HAP-1 (cell line): Measurements from ENCODE around the gene SLC26A8.
"Not testable (repeated sequence)": the region's sequence is repeated elsewhere in the genome, so short reads cannot be mapped to it uniquely, and the experiment has no call there.

Experiments
- DNase-seq, 2 experiments: peaks; one replicate each; pipeline ENCODE4 v3.0.0-alpha.2; 2016 to 2020; ENCODE audit warnings: low spot score in 2 of 2
- H3K27me3 ChIP-seq: fragments of 250-450 bp; sonication (Bioruptor Pico); 2 replicates; pipeline ENCODE4 v1.5.1; 2020; ENCODE audit warnings: low read depth, mild to moderate bottlenecking, moderate library complexity
- H3K36me3 ChIP-seq: fragments of 250-450 bp; sonication (Bioruptor Pico); replicated peaks from 2 replicates; pipeline ENCODE4 v1.5.1; 2020; ENCODE audit warnings: mild to moderate bottlenecking
- H3K4me1 ChIP-seq: fragments of 250-450 bp; sonication (Bioruptor Pico); 2 replicates; pipeline ENCODE4 v1.5.1; 2020; ENCODE audit warnings: mild to moderate bottlenecking
- H3K4me3 ChIP-seq: fragments of 250-450 bp; sonication (Bioruptor Pico); 2 replicates; pipeline ENCODE4 v1.5.1; 2020; ENCODE audit warnings: mild to moderate bottlenecking, moderate library complexity
- H3K9me3 ChIP-seq: fragments of 250-450 bp; sonication (Bioruptor Pico); 2 replicates; pipeline ENCODE4 v1.5.1; 2020; ENCODE audit warnings: mild to moderate bottlenecking, moderate library complexity
- in situ Hi-C: fragments of 300-500 bp; cut with MboI; formaldehyde crosslinking; loops from 3 replicates; pipeline ENCODE4 v1.14.3; 2020; ENCODE audit warnings: low sequenced_read_pairs, inconsistent platforms, mixed read lengths

The SLC26A8 gene

GRCh38 chr6:35939259-35939658, 85.2 kb downstream of the SLC26A8 start:
- H3K27me3 ChIP-seq, H3K4me3 ChIP-seq, DNase-seq, H3K36me3 ChIP-seq, in situ Hi-C loops, H3K4me1 ChIP-seq: not testable (repeated sequence)
- H3K9me3 ChIP-seq = peaks cover 18% of the 10 kb centered on the region; the same call in 1 of the 2 replicates

GRCh38 chr6:35936681-35937359, 87.6 kb downstream of the SLC26A8 start:
- no peak overlapping the region for H3K4me3 ChIP-seq
- DNase-seq = no peak
- H3K27me3 ChIP-seq = peaks cover 8% of the 10 kb centered on the region; the same call in 1 of the 2 replicates
- in situ Hi-C loops = no loop called here
- no peaks in the 10 kb centered on the region for H3K4me1 ChIP-seq
- no peaks in the 10 kb centered on the region for H3K36me3 ChIP-seq
- H3K9me3 ChIP-seq = peaks cover 16% of the 10 kb centered on the region; the same call in 1 of the 2 replicates

- H3K4me1 ChIP-seq = no peaks in the 10 kb centered on the region
- in situ Hi-C loops = no loop called here
- H3K27me3 ChIP-seq = peaks cover 8% of the 10 kb centered on the region; the same call in 1 of the 2 replicates
- H3K36me3 ChIP-seq = no peaks in the 10 kb centered on the region
- DNase-seq = no peak
- peaks cover 8% of the 10 kb centered on the region; the same call in 1 of the 2 replicates for H3K9me3 ChIP-seq
- no peak overlapping the region for H3K4me3 ChIP-seq
These were observed 89.0 kb downstream of the SLC26A8 start for GRCh38 chr6:35935469-35935868.

GRCh38 chr6:35933844-35934243, 90.6 kb downstream of the SLC26A8 start:
- Histone ChIP-seq H3K9me3 (peaks cover 3% of the 10 kb centered on the region; the same call in 1 of the 2 replicates), H3K36me3 (no peaks in the 10 kb centered on the region), H3K4me1 (no peaks in the 10 kb centered on the region), H3K4me3 (no peak overlapping the region), H3K27me3 (peaks cover 8% of the 10 kb centered on the region; the same call in 1 of the 2 replicates)
- in situ Hi-C loops = no loop called here
- no peak for DNase-seq

- H3K4me1 ChIP-seq, H3K9me3 ChIP-seq, DNase-seq, H3K4me3 ChIP-seq, H3K36me3 ChIP-seq, H3K27me3 ChIP-seq, in situ Hi-C loops: not testable (repeated sequence)
These were observed 92.6 kb downstream of the SLC26A8 start for GRCh38 chr6:35931873-35932272.

- in situ Hi-C loops = no loop called here
- Histone ChIP-seq H3K4me1 (no peaks in the 10 kb centered on the region), H3K9me3 (no peaks in the 10 kb centered on the region), H3K4me3 (no peak overlapping the region), H3K27me3 (peaks cover 8% of the 10 kb centered on the region; the same call in 1 of the 2 replicates), H3K36me3 (no peaks in the 10 kb centered on the region)
- DNase-seq = no peak
These were observed 93.3 kb downstream of the SLC26A8 start for GRCh38 chr6:35931120-35931561.

- no peaks in the 10 kb centered on the region for H3K36me3 ChIP-seq
- H3K4me3 ChIP-seq = no peak overlapping the region
- H3K9me3 ChIP-seq = no peaks in the 10 kb centered on the region
- in situ Hi-C loops = no loop called here
- no peak for DNase-seq
- no peaks in the 10 kb centered on the region for H3K4me1 ChIP-seq
- H3K27me3 ChIP-seq = peaks cover 5% of the 10 kb centered on the region; the same call in 1 of the 2 replicates
These were observed 94.8 kb downstream of the SLC26A8 start for GRCh38 chr6:35929601-35930000.

- no peaks in the 10 kb centered on the region for H3K27me3 ChIP-seq
- in situ Hi-C loops = no loop called here
- peaks cover 2% of the 10 kb centered on the region; the same call in 1 of the 2 replicates for H3K4me1 ChIP-seq
- H3K36me3 ChIP-seq = no peaks in the 10 kb centered on the region
- H3K4me3 ChIP-seq = no peak overlapping the region
- no peaks in the 10 kb centered on the region for H3K9me3 ChIP-seq
- no peak for DNase-seq
These were observed 97.8 kb downstream of the SLC26A8 start for GRCh38 chr6:35926509-35927215.

GRCh38 chr6:35925961-35926360, 98.5 kb downstream of the SLC26A8 start:
- in situ Hi-C loops = no loop called here
- Histone ChIP-seq H3K4me3 (no peak overlapping the region), H3K27me3 (no peaks in the 10 kb centered on the region), H3K36me3 (no peaks in the 10 kb centered on the region), H3K4me1 (peaks cover 7% of the 10 kb centered on the region), H3K9me3 (no peaks in the 10 kb centered on the region)
- DNase-seq = no peak

- no peaks in the 10 kb centered on the region for H3K9me3 ChIP-seq
- peaks cover 7% of the 10 kb centered on the region for H3K4me1 ChIP-seq
- in situ Hi-C loops = no loop called here
- H3K27me3 ChIP-seq = no peaks in the 10 kb centered on the region
- H3K4me3 ChIP-seq = no peak overlapping the region
- DNase-seq = no peak
- H3K36me3 ChIP-seq = no peaks in the 10 kb centered on the region
These were observed 100.3 kb downstream of the SLC26A8 start for GRCh38 chr6:35924146-35924545.

GRCh38 chr6:35922139-35922554, 102.3 kb downstream of the SLC26A8 start:
- Histone ChIP-seq H3K9me3 (no peaks in the 10 kb centered on the region), H3K27me3 (no peaks in the 10 kb centered on the region), H3K36me3 (peaks cover 9% of the 10 kb centered on the region), H3K4me3 (no peak overlapping the region), H3K4me1 (peaks cover 17% of the 10 kb centered on the region)
- no peak for DNase-seq
- in situ Hi-C loops = no loop called here

GRCh38 chr6:35920793-35921732, 103.4 kb downstream of the SLC26A8 start, which contains the start of gene SRPK1:
SRPK1 (minus strand) TSS chr6:35921098; CDS start chr6:35921056, 42 bp downstream.
- peak; percentile 82 to 93 for DNase-seq
- Histone ChIP-seq H3K27me3 (no peaks in the 10 kb centered on the region), H3K36me3 (peaks cover 19% of the 10 kb centered on the region), H3K4me3 (peak within 1 kb of the TSS; percentile 63), H3K4me1 (peaks cover 17% of the 10 kb centered on the region), H3K9me3 (no peaks in the 10 kb centered on the region)
- in situ Hi-C loops = no loop called here
